Muscle layer of colon (tissue), 2 donors: ENCODE results near the gene HAVCR1.
"Not testable (repeated sequence)": the region's sequence is repeated elsewhere in the genome, so short reads cannot be mapped to it uniquely, and the experiment has no call there.

Source experiments
- H3K27ac ChIP-seq: one replicate; pipeline ENCODE4 v1.7.0; 2013; ENCODE audit warnings: low read depth, mild to moderate bottlenecking, low read length, moderate library complexity
- H3K27me3 ChIP-seq, 2 donors: one replicate each; pipeline ENCODE4 v1.7.0; 2013; ENCODE audit warnings: low read length in 2 of 2, mild to moderate bottlenecking in 2 of 2; ENCODE audit not compliant: insufficient read depth in 2 of 2, control insufficient read depth in 1 of 2
- H3K36me3 ChIP-seq: one replicate; pipeline ENCODE4 v1.7.0; 2013; ENCODE audit warnings: mild to moderate bottlenecking, low read length; ENCODE audit not compliant: insufficient read depth
- H3K4me1 ChIP-seq: one replicate; pipeline ENCODE4 v1.7.0; 2013; ENCODE audit warnings: mild to moderate bottlenecking, low read length; ENCODE audit not compliant: insufficient read depth
- H3K4me3 ChIP-seq, 2 donors: one replicate each; pipeline ENCODE4 v1.7.0; 2013; ENCODE audit warnings: low read length in 2 of 2, low read depth in 1 of 2, mild to moderate bottlenecking in 1 of 2, moderate library complexity in 1 of 2
- H3K9ac ChIP-seq: one replicate; pipeline ENCODE4 v1.7.0; 2013; ENCODE audit warnings: low read length
- H3K9me3 ChIP-seq: one replicate; pipeline ENCODE4 v1.7.0; 2013; ENCODE audit warnings: mild to moderate bottlenecking, low read length
- donor health status: abdominal sarcoma.
- donor health status: Adenocarcinoma of cecum.

Gene HAVCR1

DNA sequence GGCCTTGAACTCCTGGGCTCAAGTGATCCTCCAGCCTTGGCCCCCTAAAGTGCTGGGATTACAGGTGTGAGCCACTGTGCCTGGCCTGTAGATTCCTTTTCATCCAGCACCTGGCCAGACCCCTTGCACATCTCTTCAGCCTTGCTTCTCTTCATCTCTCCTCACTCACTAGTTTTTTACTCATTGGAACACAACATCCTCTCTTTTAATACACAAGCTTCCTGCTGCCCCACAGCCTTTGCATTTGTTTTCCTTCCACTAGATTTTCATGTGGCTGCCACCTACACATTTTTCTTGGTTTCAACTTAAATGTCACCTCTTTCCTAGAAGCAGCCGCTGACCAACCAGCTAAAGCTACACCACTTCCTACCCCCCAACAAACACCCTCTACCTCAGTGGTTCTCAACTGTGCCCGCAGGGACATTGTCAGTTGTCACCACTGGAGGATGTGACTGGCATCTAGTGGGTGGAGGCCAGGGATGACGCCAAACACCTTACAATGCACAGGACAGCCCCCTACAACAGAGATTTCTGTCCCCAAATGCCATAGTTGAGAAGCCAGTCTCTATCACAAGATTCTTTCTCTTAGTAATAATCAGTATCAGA is 33.7 kb downstream of the HAVCR1 start:
- Histone ChIP-seq H3K9me3 (no peaks in the 10 kb centered on the region), H3K27ac (no peak overlapping the region), H3K4me1 (no peaks in the 10 kb centered on the region), H3K9ac (no peak overlapping the region), H3K4me3 (no peak overlapping the region), H3K36me3 (no peaks in the 10 kb centered on the region), H3K27me3 (no peaks in the 10 kb centered on the region)

DNA sequence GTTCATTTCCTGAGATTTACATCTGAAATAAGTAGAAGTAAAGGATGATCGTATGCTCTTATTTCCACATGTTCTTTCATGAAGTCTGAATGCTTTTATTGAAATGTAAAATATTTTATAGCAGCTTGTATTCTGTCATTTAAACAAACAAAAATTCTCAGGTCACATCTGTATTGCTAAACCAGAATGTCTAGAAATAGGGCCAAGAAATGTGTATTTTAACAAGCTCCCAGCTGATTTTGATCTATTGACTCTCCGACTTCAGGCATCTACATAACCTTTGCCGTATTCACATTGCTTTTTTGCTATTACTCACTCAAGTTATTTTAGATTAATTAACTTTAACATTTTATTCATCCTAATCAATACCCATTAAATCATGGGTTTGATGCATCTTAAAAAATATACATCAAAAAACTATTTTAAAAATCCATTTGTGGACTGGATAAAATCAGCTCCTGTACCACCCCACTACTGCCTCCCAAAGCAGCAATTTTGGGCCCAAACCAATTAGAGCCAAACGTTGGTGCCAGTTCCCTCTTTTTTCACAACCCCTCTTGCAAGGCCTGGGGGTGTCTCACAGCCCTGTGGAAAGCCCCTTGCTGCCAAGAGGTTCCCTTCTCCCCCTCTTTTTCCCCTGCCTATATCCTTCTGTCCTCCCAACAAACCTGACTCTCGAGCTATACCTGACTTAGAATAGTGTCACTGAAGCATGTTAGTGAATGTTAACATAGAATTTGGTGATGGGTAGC is 34.5 kb downstream of the HAVCR1 start:
- Histone ChIP-seq H3K27ac (no peak overlapping the region), H3K27me3 (no peaks in the 10 kb centered on the region), H3K4me3 (no peak overlapping the region)

DNA sequence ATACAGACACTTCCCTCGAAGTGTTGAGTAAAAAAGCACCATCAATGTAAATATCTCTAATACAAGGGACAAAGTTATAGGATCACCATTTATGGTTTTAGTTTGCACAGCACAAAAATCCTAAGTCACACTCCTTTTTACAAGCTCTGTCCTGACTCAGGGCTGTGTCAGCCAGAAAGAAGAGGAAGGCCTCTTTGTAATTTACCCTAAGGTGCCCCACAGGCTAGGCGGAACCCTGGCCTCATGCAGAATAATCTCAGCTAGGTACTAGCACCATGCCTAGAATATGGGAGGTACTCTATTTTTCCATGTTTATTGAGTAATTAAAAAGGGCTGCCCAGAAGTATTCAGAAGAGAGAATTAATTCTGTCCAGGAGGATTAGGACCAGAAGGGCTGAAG is 36.9 kb downstream of the HAVCR1 start:
- Histone ChIP-seq H3K9me3 (no peaks in the 10 kb centered on the region), H3K27ac (no peak overlapping the region), H3K9ac (no peak overlapping the region), H3K27me3 (no peaks in the 10 kb centered on the region), H3K4me3 (no peak overlapping the region), H3K36me3 (no peaks in the 10 kb centered on the region), H3K4me1 (no peaks in the 10 kb centered on the region)

More for the DNA sequence above, 34.5 kb downstream of the HAVCR1 start:
- no peaks in the 10 kb centered on the region for H3K4me1 ChIP-seq
- no peak overlapping the region for H3K9ac ChIP-seq
- no peaks in the 10 kb centered on the region for H3K36me3 ChIP-seq
- H3K9me3 ChIP-seq = no peaks in the 10 kb centered on the region

DNA sequence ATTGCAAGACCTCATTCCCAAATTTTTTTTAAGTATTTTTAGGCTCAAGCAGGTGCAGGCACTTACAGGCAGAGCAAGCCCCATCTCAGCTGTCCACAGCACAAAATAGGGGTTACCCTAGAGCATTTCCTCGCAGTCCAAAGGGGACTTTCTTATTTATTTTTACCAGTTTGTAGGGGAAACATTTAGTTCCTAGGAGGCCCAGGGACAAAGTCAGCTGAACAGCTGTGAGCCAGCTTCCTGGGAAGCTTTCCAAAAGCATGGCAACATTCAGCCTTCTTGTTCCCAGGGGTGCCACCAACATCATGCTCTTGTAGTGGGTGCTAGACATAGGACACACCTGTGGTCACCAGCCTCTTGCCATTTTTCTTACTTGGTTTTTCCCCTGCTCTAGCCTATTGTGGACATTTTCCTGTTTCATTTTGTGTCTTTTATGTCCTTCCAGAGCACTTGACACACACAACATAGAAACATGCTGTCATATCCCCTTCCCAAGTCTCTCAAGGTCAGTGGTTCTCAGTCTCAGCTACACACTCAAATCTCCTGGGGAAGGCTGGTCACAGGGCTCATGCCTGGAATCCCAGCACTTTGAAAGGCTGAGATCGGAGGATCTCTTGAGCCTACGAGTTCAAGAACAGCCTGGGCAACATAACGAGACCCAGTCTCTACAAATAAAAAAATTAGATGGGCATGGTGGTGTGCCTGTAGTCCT is 38.2 kb downstream of the HAVCR1 start:
- no peak overlapping the region for H3K9ac ChIP-seq
- no peaks in the 10 kb centered on the region for H3K27me3 ChIP-seq
- no peak overlapping the region for H3K27ac ChIP-seq
- H3K4me3 ChIP-seq = no peak overlapping the region
- no peaks in the 10 kb centered on the region for H3K9me3 ChIP-seq
- no peaks in the 10 kb centered on the region for H3K36me3 ChIP-seq
- H3K4me1 ChIP-seq = no peaks in the 10 kb centered on the region

DNA sequence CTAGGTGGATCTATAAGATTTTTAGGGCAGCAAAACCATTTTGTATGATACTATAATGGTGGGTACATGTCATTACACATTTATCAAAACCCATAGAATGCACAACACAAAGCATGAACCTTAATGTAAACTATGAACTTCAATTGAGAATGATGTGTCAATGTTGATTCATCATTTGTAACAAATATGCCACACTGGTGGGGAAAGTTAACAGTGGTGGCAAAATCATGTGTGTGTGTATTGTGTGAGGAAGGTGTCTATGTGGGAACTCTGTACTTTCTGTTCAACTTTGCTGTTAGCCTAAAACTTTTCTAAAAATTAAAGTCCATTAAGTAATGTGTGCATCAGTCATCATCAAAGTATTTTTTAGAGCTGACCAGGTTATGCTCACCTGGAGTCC is 38.9 kb downstream of the HAVCR1 start:
- Histone ChIP-seq H3K4me3 (no peak overlapping the region), H3K27ac (no peak overlapping the region), H3K36me3 (no peaks in the 10 kb centered on the region), H3K9ac (no peak overlapping the region), H3K4me1 (no peaks in the 10 kb centered on the region), H3K9me3 (no peaks in the 10 kb centered on the region), H3K27me3 (no peaks in the 10 kb centered on the region)

DNA sequence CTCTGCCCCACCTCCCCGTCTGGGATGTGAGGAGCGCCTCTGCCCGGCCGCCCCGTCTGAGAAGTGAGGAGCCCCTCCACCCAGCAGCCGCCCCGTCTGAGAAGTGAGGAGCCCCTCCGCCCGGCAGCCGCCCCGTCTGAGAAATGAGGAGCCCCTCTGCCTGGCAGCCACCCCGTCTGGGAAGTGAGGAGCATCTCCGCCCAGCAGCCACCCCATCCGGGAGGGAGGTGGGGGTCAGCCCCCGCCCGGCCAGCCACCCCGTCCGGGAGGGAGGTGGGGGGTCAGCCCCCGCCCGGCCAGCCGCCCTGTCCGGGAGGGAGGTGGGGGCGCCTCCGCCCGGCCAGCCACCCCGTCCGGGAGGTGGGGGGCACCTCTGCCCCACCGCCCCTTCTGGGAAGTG is 44.8 kb downstream of the HAVCR1 start:
- not testable (repeated sequence) for H3K27me3 ChIP-seq, H3K9ac ChIP-seq, H3K36me3 ChIP-seq, H3K4me1 ChIP-seq, H3K4me3 ChIP-seq, H3K9me3 ChIP-seq, H3K27ac ChIP-seq

DNA sequence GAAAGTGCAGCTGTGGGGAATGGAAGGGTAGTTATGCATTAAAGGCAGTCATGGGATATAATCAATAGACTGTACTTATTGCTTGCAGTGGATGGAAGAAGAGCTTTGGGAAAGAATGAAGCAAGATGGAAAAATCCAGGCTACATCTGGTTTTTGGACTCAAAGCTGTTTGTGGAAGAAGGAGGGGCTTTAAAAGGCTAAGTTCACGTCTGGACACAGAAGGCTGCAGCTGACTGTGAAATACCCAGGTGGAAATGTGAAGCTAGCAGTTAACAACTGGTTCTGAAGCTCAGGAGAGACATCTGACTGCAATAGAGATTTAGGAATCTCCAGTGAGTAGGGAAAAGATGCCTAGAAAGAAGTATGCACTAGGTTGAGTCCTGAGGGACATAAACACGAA is 52.7 kb downstream of the HAVCR1 start:
- no peak overlapping the region for H3K27ac ChIP-seq
- H3K4me3 ChIP-seq = no peak overlapping the region
- H3K9me3 ChIP-seq = no peaks in the 10 kb centered on the region
- H3K36me3 ChIP-seq = no peaks in the 10 kb centered on the region
- no peaks in the 10 kb centered on the region for H3K27me3 ChIP-seq
- no peak overlapping the region for H3K9ac ChIP-seq
- no peaks in the 10 kb centered on the region for H3K4me1 ChIP-seq

DNA sequence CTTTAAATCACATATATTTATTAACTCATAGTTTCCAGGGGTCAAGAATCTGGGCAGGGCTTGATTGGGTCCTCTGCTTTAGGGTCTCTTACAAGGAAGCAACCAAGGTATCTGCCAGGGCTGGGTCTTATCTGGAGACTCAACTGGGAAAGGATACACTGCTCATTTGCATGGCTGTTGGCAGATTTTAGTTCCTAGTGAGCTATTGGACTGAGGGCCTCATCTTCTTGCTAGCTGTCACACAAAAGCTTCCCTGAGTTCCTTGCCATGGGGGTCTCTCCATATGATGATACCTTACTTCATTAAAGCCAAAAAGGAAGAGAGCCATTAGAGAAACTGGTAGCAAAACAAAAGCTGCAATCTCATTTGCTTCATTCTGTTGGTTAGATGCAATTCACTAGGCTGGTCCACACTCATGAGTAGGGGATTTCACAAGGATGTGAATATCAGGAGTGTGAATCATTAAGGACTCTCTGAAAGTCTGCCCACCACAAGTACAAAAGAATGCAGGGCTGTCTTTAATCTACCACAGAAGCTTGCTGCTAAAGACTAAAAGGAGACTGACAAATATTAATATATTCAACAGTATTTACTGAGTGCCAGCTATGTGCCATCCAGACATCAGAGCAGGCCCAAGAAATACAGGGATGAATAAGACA is 53.9 kb downstream of the HAVCR1 start:
- H3K36me3 ChIP-seq = no peaks in the 10 kb centered on the region
- no peak overlapping the region for H3K9ac ChIP-seq
- no peaks in the 10 kb centered on the region for H3K9me3 ChIP-seq
- H3K4me3 ChIP-seq = no peak overlapping the region
- H3K27ac ChIP-seq = no peak overlapping the region
- no peaks in the 10 kb centered on the region for H3K27me3 ChIP-seq
- no peaks in the 10 kb centered on the region for H3K4me1 ChIP-seq

DNA sequence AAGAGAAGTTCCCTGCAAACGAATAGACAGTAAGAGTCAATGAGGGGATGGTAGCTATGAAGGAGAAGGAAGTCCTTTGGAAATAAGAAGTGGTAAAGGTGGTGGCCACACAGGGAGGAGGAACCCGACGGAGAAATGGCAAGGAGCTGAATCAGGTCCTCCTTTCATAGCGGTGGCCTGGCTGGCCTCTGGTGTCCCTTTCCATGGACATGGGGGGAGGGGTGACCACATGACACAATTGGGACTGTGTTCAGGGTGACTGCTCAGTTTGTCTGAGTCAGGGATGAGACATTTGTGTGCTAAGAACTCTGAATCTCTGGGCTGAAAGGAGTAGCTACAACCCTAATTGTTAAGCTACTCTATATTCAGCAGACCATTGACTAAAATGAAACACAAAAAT is 67.2 kb downstream of the HAVCR1 start:
- Histone ChIP-seq H3K27me3 (no peaks in the 10 kb centered on the region), H3K9ac (no peak overlapping the region), H3K27ac (no peak overlapping the region), H3K4me1 (no peaks in the 10 kb centered on the region), H3K36me3 (no peaks in the 10 kb centered on the region), H3K9me3 (no peaks in the 10 kb centered on the region), H3K4me3 (no peak overlapping the region)

DNA sequence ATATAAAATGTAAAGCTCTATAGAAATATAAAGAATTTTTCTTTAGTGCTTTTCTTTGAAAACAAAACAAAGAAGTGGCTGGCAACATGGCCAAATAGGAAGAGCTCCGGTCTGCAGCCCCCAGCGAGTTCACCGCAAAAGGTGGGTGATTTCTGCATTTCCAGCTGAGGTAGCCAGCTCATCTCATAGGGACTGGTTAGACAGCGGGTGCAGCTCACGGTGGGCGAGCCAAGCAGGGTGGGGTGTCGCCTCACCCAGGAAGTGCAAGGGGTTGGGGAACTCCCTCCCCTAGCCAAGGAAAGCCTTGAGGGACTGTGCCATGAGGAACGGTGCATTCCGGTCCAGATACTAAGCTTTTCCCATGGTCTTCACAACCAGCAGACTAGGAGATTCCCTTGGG is 74.9 kb downstream of the HAVCR1 start:
- no peaks in the 10 kb centered on the region for H3K9me3 ChIP-seq
- H3K27ac ChIP-seq = no peak overlapping the region
- H3K27me3 ChIP-seq = no peaks in the 10 kb centered on the region
- H3K4me3 ChIP-seq = no peak overlapping the region
- no peaks in the 10 kb centered on the region for H3K36me3 ChIP-seq
- no peak overlapping the region for H3K9ac ChIP-seq
- H3K4me1 ChIP-seq = no peaks in the 10 kb centered on the region

DNA sequence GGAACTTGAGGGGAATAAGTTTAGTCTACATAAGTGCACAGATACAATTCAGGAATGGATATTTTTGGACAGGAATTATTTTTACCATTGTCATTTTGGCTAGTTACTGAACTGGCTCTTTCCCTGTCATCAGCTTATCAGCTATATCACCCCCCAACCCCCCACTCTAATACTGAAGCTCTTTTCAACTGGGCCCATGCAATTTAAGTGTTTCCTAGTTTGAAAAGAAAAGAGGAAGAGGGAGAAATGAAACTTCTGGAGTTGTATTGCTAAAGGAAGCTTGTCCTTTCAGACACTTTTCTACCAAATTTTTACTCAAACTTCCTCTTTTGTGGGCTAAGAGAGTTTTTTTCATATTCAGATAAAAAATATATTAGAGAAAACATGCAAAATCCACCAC is 77.4 kb downstream of the HAVCR1 start:
- Histone ChIP-seq H3K4me3 (no peak overlapping the region), H3K27ac (no peak overlapping the region), H3K4me1 (no peaks in the 10 kb centered on the region), H3K36me3 (no peaks in the 10 kb centered on the region), H3K9ac (no peak overlapping the region), H3K27me3 (no peaks in the 10 kb centered on the region), H3K9me3 (no peaks in the 10 kb centered on the region)
